Aorta (tissue), 5 donors: ENCODE measurements around the gene FITM1. TPM values are rescaled to one million over a fixed set of nuclear protein-coding genes. Genes with fewer than 3 reads are reported as not detected.

Experiments used
- ATAC-seq: fragments of 200-7000 bp; cut with Tn5 transposase; one replicate; pipeline ENCODE4 v1.9.1; 2022; ENCODE audit warnings: moderate library complexity; ENCODE audit not compliant: low FRiP score
- DNase-seq, 2 donors: peaks; one replicate each; pipeline ENCODE4 v3.0.0-alpha.2; 2020
- H3K27ac ChIP-seq, 2 donors: one replicate each; pipeline ENCODE4 v1.5.1; 2013; ENCODE audit warnings: low read length in 2 of 2, mild to moderate bottlenecking in 2 of 2, moderate library complexity in 2 of 2, control low read depth in 1 of 2, inconsistent platforms in 1 of 2, low read depth in 1 of 2
- H3K27me3 ChIP-seq, 2 donors: one replicate each; pipeline ENCODE4 v1.6.1; 2013; ENCODE audit warnings: control low read depth in 1 of 2, low read length in 1 of 2, mild to moderate bottlenecking in 1 of 2, moderate library complexity in 1 of 2; ENCODE audit not compliant: insufficient read depth in 2 of 2, control insufficient read depth in 1 of 2
- H3K36me3 ChIP-seq, 2 donors: one replicate each; pipeline ENCODE4 v1.6.1; 2013; ENCODE audit warnings: control low read depth in 1 of 2, low read length in 1 of 2, mild to moderate bottlenecking in 1 of 2; ENCODE audit not compliant: insufficient read depth in 2 of 2, control insufficient read depth in 1 of 2
- H3K4me1 ChIP-seq, 2 donors: one replicate each; pipeline ENCODE4 v1.6.1; 2013; ENCODE audit warnings: low read length in 2 of 2, control low read depth in 1 of 2, mild to moderate bottlenecking in 1 of 2, moderate library complexity in 1 of 2; ENCODE audit not compliant: insufficient read depth in 2 of 2, control insufficient read depth in 1 of 2
- H3K4me3 ChIP-seq, 2 donors: one replicate each; pipeline ENCODE4 v1.5.1; 2013; ENCODE audit warnings: low read length in 2 of 2, control low read depth in 1 of 2, mild to moderate bottlenecking in 1 of 2
- H3K9me3 ChIP-seq: one replicate; pipeline ENCODE4 v1.6.1; 2013; ENCODE audit warnings: mild to moderate bottlenecking, low read length; ENCODE audit not compliant: control insufficient read depth
- WGBS, 2 donors: extraction: QIAGEN DNeasy Blood & Tissue Kit; methylation state at CpG; one replicate each; pipeline ENCODE4 v1.1.7; 2013; 5-methylcytosine and 5-hydroxymethylcytosine counted together
- intact Hi-C, 2 donors: fragments of 100-400 bp; cut with DNase I; formaldehyde crosslinking; loops; one replicate each; pipeline versions ENCODE4 v1.14.2 to v1.15.0; 2022
- polyA plus RNA-seq, 2 donors: library from polyadenylated mRNA; stranded (reverse); fragments of 200-250 nt; gene quantifications; one replicate each; pipeline ENCODE4 v1.2.3, GENCODE V29; 2013
- total RNA-seq, 2 donors: library from RNA; stranded (reverse); fragmentation: NEBNext Ultra II Directional; extraction: Animal tissue kit (Norgen Biotek cat#: 25700); gene quantifications; one replicate each; pipeline ENCODE4 v1.2.1, GENCODE V29; 2021
- donor health status: healthy with polysubstance abuse.
- donor health status: Bipolar disorder and iron deficiency.
- donor health status: DM: no; HTN: no; CAD: no.
- donor health status: DM: no; HTN: no; CAD: no.
- donor health status: DM: yes; HTN: yes; CAD: no.

The FITM1 gene
- total and polyA plus RNA-seq, 4 donors, result 0.56 to 0.75 (median 0.71) TPM; not detected in 1

DNA sequence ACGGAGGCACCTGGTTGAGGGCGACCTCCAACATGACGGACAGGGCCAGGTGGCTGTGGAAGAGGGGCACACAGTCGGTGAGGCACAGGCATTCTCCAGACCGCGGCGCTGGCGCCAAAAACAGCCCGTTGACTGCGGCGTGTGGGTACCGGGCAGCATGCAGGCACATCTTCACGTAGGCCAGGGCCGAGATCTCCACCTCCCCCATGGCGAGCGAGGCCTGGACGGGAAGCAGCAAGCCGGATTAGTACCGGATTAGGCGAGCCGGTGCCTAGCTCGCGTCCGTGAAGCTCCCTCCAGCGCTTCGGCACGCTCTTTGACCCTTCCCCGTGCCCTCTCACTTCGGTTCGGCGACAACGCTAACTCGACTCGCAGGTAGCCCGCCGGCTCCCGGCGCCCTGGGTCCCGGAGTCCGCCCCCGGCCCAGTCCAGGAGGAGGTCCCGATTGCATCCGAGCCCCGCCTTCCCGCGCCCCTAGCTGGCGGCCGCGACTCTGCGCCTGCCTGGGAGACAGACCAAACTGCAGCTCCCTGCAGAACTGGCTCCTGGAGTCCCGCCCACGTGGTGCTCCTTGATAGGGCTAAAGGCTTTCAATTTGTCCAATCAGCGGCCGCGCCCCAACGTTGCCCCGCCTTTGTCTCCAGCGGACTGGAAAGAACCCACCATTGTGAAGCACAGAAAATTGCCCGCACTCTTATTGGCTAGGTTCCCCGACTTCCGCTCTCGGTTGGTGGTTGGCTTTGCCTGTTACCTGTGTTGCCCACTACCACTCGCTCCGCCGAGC is 10.8 kb downstream of the FITM1 start, which contains the start of gene EMC9:
Gene EMC9 (minus strand): TSS at position 495 of the 784 bp plus-strand sequence. CDS start 287 bp downstream, at position 208.
- H3K4me1 ChIP-seq, result no peaks in the 10 kb centered on the region

DNA sequence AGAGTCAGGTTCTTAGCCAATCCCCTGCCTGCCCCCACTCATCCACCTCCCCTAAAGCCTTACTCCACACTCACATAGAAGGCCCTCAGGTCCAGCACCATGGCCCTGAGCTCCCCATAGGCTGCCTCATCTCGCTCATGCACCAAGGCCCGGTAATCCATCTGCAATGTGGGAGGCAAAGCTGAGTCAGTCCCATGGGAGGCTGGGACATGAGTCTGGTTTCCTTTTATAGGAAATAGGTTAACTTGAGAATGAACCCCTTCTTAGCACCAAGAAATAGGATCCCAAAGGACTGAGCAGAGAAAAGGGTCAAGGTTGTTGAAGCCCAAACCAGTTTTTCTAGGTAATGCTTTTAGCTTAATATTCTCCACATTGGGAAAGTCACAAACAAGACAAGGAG is 13.1 kb downstream of the FITM1 start:
- ATAC-seq (no peak), DNase-seq (peak; percentile 21 to 51)
- no peak overlapping the region for H3K4me3 ChIP-seq
- no peaks in the 10 kb centered on the region for H3K36me3 ChIP-seq
- no peaks in the 10 kb centered on the region for H3K9me3 ChIP-seq
- 63 to 65% methylated on average over 2 of the region's 2 CpGs for WGBS, 2 donors
- no peaks in the 10 kb centered on the region for H3K4me1 ChIP-seq
- intact Hi-C loops, result no loop called here
- H3K27ac ChIP-seq, result no peak overlapping the region
- H3K27me3 ChIP-seq, result no peaks in the 10 kb centered on the region

More for the DNA sequence above, 10.8 kb downstream of the FITM1 start, which contains the start of gene EMC9:
- ATAC-seq, result peak; percentile 97
- no peaks in the 10 kb centered on the region for H3K27me3 ChIP-seq
- peak within 1 kb of the TSS in 1 of 2 donors; percentile 60 for H3K27ac ChIP-seq
- intact Hi-C loops, result loop anchor here in 1 of 2 donors (2.0 kb wide), 1 partner anchor 26 kb away; the partner anchor contains the start of genes DCAF11 and NRL
- H3K4me3 ChIP-seq, result peak within 1 kb of the TSS; percentile 20 to 53
- H3K36me3 ChIP-seq, result no peaks in the 10 kb centered on the region
- H3K9me3 ChIP-seq, result no peaks in the 10 kb centered on the region
- peak; percentile 100 for DNase-seq
- WGBS, 2 donors, result 0 to 1% methylated on average over 61 to 65 of the region's 65 CpGs

DNA sequence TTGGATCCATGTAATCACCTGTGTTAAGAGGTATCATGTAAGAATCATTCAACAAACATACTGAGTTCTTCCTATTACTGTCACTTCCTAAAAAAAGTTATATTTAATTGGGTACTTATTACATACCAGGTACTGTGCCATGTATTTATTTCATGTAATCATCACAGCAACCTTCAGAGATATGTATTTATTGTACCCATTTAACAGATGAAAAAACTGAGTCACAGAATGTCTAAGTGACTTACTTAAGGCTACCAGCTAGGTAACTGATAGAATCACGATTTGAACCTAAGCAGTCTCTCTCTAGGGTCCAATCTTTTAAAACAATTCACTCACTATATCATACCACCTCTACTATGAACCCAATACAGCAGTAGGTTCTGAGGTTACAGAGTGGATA is 14.0 kb downstream of the FITM1 start:
- H3K27me3 ChIP-seq, result no peaks in the 10 kb centered on the region
- no peaks in the 10 kb centered on the region for H3K36me3 ChIP-seq
- H3K4me1 ChIP-seq, result no peaks in the 10 kb centered on the region
- no peak overlapping the region for H3K4me3 ChIP-seq
- no peak for DNase-seq
- intact Hi-C loops, result no loop called here
- no peak for ATAC-seq
- H3K27ac ChIP-seq, result no peak overlapping the region
- no peaks in the 10 kb centered on the region for H3K9me3 ChIP-seq
- WGBS, 2 donors, result 88 to 97% methylated on average over 1 of the region's 1 CpG

DNA sequence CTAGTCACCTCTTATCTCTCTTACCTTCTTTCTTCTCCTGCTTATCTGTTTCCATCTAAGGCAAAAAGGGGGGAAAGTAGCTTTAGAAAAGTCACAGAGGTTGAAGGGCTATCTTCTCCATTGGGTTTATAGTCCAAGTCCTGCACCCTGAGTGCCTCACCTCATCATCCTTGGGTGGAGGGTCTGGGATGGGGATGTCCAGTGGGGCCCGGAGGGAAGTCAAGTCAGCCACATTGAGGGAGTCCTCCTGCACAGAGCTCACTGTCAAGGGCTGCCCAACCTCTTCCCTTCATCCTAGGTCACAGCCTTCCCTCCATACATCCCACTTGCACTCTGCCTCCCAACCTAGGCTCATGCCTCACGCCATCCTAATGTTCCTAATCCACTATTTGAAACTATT is 14.8 kb downstream of the FITM1 start:
- ATAC-seq, result no peak
- intact Hi-C loops, result loop anchor here in 1 of 2 donors (5.0 kb wide), 1 partner anchor 33 kb away; the partner anchor contains the start of genes DCAF11 and NRL
- no peaks in the 10 kb centered on the region for H3K27me3 ChIP-seq
- no peaks in the 10 kb centered on the region for H3K36me3 ChIP-seq
- 95 to 96% methylated on average over 2 of the region's 2 CpGs for WGBS, 2 donors
- H3K27ac ChIP-seq, result no peak overlapping the region
- no peaks in the 10 kb centered on the region for H3K9me3 ChIP-seq
- no peaks in the 10 kb centered on the region for H3K4me1 ChIP-seq
- no peak for DNase-seq
- no peak overlapping the region for H3K4me3 ChIP-seq

DNA sequence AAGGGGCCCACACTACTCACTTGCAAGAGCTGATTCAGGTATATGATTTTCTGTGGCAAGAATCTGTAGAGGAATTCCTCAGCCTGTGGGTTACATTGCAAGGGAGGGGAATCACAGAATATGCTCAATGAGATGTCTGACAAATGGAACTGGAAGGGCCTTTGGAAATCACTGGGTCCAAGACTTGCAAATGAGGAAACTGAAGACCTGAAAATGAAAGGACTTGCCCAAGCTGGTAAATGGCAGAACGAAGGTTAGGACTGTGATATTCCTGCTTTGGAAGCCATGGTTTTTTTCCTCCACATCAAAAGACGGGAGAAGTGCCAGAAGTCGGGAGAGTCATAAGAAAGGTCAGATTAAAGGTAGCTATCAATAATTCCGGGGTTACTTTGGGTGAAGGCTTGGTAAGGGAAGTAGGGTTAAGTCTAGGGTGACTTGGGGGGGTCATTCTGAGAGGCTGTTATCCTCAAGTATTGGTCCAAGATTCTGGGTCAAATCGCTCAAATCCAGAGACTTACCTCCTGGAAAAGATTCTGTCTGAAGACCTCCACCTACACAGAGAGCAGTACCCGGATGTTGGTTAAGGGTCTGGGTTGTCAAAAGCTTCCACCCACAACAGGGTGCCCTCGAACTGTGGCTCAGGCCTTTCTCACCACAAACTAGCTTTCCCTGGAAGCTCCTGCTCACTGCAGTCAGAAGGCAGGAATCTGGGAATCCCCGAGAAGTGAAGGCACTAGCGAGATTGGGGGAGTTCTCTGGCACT is 15.4 kb downstream of the FITM1 start:
- H3K4me1 ChIP-seq, result no peaks in the 10 kb centered on the region
- no peak for ATAC-seq

DNA sequence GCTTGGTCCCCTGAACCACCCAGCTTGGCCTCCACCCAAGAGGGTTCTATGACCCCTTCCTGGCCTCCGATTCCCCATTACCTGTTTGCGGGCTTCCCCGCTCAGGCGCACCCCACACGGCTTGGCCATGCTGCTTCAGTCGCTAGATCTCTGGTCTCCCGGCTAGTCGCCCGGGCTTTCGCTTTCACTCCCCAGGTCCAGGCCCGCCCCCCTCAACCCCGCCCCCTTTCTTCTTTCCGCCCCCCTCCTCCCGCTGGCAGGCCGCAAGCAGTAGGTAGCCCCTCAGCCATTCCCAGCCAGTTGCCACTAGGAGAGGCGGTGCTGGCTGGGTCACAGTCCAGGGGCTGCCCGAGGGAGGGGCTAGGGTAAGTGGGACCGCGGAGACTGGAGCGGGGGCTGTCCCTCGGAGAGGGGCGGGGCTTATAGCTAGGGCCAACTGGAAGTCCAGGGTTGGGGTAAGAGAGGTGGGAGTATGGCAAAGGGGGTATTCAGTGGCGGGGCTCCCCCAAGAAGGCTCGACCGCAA is 16.1 kb downstream of the FITM1 start, which contains the start of gene PSME2:
Gene PSME2 (minus strand): TSS at position 158 of the 525 bp plus-strand sequence. CDS start 29 bp downstream, at position 129.
- DNase-seq (peak; percentile 97 to 98), ATAC-seq (peak; percentile 92)
- intact Hi-C loops, result loop anchor here (2.0 to 5.0 kb wide), 2 partner anchors 34 to 220 kb away; partner anchors contain the start of genes DCAF11 (in 1 of the 2) and NRL (in 1 of the 2)
- Histone ChIP-seq H3K4me1 (no peaks in the 10 kb centered on the region), H3K9me3 (no peaks in the 10 kb centered on the region), H3K27me3 (no peaks in the 10 kb centered on the region), H3K27ac (peak within 1 kb of the TSS in 1 of 2 donors; percentile 61), H3K36me3 (no peaks in the 10 kb centered on the region), H3K4me3 (peak within 1 kb of the TSS; percentile 46 to 52)
- 0 to 1% methylated on average over 24 to 25 of the region's 25 CpGs for WGBS, 2 donors

More for the DNA sequence above, 15.4 kb downstream of the FITM1 start:
- intact Hi-C loops, result loop anchor here (2.0 to 5.0 kb wide), 2 partner anchors 34 to 221 kb away; partner anchors contain the start of genes DCAF11 (in 1 of the 2) and NRL (in 1 of the 2)
- Histone ChIP-seq H3K9me3 (no peaks in the 10 kb centered on the region), H3K36me3 (no peaks in the 10 kb centered on the region), H3K27me3 (no peaks in the 10 kb centered on the region), H3K4me3 (peak overlapping the region; percentile 23 to 50), H3K27ac (peak overlapping the region in 1 of 2 donors; percentile 21)
- 16 to 24% methylated on average over 9 of the region's 9 CpGs for WGBS, 2 donors
- DNase-seq, result no peak

DNA sequence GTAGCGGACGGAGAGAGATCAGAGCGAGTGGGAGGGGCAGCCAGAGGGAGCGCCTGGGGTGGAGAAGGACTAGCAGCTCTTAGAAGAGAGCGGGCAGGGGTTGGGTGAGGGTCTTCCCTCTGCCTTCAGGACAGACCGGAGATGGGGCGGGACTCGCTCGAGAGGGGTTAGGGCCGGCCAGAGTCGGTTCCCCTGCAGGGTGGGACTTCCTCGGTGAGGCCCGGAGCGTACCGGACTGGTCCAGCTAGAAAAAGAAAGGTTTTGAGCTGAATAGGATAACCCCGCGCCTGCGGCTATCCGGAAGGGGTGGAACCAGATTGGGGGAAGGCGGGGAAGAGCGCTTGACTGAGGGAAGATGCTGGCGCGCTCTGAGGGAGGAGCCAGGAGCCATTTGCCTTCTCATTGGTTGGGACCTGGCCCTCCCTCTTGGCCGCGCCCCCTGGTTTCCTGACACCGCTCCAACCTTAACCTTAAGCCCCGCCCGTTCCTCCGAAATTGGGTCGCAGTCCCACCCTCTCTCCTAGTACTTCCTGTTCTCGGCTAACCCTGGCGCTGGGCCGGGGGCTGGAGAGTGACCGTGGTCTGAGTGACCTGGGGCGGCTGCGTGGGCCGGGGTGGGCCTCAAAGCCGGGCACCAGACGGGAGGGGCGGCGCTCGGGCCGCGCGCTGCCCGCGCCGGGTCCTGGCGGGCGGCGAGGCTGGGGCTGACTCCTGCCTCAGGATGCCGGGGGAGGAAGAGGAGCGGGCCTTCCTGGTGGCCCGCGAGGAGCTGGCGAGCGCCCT is 16.7 kb downstream of the FITM1 start, which contains the start of gene RNF31:
Gene RNF31 (plus strand): TSS at position 521 of the 783 bp plus-strand sequence. CDS start 201 bp downstream, at position 722.
- peak; percentile 99 for DNase-seq
- no peaks in the 10 kb centered on the region for H3K27me3 ChIP-seq
- no peaks in the 10 kb centered on the region for H3K9me3 ChIP-seq
- H3K36me3 ChIP-seq, result peaks cover 0 to 3% of the 10 kb centered on the region in 2 donors
- WGBS, 2 donors, result 1% methylated on average over 50 to 57 of the region's 57 CpGs
- peak; percentile 97 for ATAC-seq
- intact Hi-C loops, result loop anchor here (2.0 to 5.0 kb wide), 2 partner anchors 35 to 220 kb away; partner anchors contain the start of genes DCAF11 (in 1 of the 2) and NRL (in 1 of the 2)
- H3K27ac ChIP-seq, result peak within 1 kb of the TSS in 1 of 2 donors; percentile 61
- H3K4me3 ChIP-seq, result peak within 1 kb of the TSS; percentile 46 to 52
- no peaks in the 10 kb centered on the region for H3K4me1 ChIP-seq
